PC-3 (cell line): ENCODE measurements around the gene C1orf105. TPM values are rescaled to one million over a fixed set of nuclear protein-coding genes. Genes with fewer than 3 reads are reported as not detected.

Experiments
- ATAC-seq: fragments of 200-7000 bp; cut with Tn5 transposase; 2 replicates; pipeline ENCODE4 v1.9.1; 2020; ENCODE audit warnings: mild to moderate bottlenecking, moderate library complexity
- BruUV-seq: library from RNA; stranded (reverse); fragments of 400-500 nt; replicated peaks from 2 replicates; lab custom pipeline; 2021; lab: Mats Ljungman, UMichigan
- CTCF ChIA-PET: fragments of 300-600 bp; sonication (Branson Sonifier 250); formaldehyde crosslinking; loops from one replicate; lab custom pipeline; 2022; ENCODE audit warnings: antibody characterized with exemption; lab: Charles Lee
- POLR2A ChIA-PET: fragments of 300-600 bp; sonication (Branson Sonifier 250); formaldehyde crosslinking; loops from one replicate; lab custom pipeline; 2022; ENCODE audit warnings: antibody characterized with exemption; ENCODE audit not compliant: unreplicated experiment; lab: Charles Lee
- DNase-seq: peaks from one replicate; pipeline ENCODE4 v3.0.0-alpha.2; 2015
- H2AFZ ChIP-seq: fragments of 300-600 bp; sonication (generic); 2 replicates; pipeline ENCODE4 v1.6.0; 2016; ENCODE audit warnings: antibody characterized with exemption, low read length
- H3F3A ChIP-seq: fragments of 300-600 bp; sonication (generic); one replicate; pipeline ENCODE4 v1.6.0; 2017; ENCODE audit warnings: antibody characterized with exemption, low read length, control low read depth, mild to moderate bottlenecking; ENCODE audit not compliant: unreplicated experiment
- H3K27ac ChIP-seq: fragments of 300-600 bp; sonication (generic); 2 replicates; pipeline ENCODE4 v1.5.1; 2016; ENCODE audit warnings: mild to moderate bottlenecking, low read length
- H3K27me3 ChIP-seq: fragments of 300-600 bp; sonication (generic); 2 replicates; pipeline ENCODE4 v1.6.1; 2016; ENCODE audit warnings: low read length, mixed read lengths
- H3K36me3 ChIP-seq: fragments of 300-600 bp; sonication (generic); 2 replicates; pipeline ENCODE4 v1.6.1; 2016; ENCODE audit warnings: low read depth, mixed run types, low read length, mixed read lengths
- H3K4me1 ChIP-seq: fragments of 300-600 bp; sonication (generic); 2 replicates; pipeline ENCODE4 v1.5.1; 2016; ENCODE audit warnings: low read length; ENCODE audit not compliant: insufficient read depth
- H3K4me2 ChIP-seq: fragments of 300-600 bp; sonication (generic); 2 replicates; pipeline ENCODE4 v1.6.0; 2016; ENCODE audit warnings: low read length
- H3K4me3 ChIP-seq: fragments of 300-600 bp; sonication (generic); 2 replicates; pipeline ENCODE4 v1.5.1; 2016; ENCODE audit warnings: mild to moderate bottlenecking, low read length, mixed read lengths
- H3K79me2 ChIP-seq: fragments of 300-600 bp; sonication (generic); 2 replicates; pipeline ENCODE4 v1.6.1; 2017; ENCODE audit warnings: low read length, mixed read lengths
- H3K9ac ChIP-seq: fragments of 300-600 bp; sonication (generic); 2 replicates; pipeline ENCODE4 v1.6.0; 2016; ENCODE audit warnings: mild to moderate bottlenecking, low read length
- H3K9me2 ChIP-seq: fragments of 300-600 bp; sonication (generic); replicated peaks from 2 replicates; pipeline ENCODE4 v1.6.1; 2016; ENCODE audit warnings: mixed run types, low read length, mixed read lengths
- H3K9me3 ChIP-seq: fragments of 300-600 bp; sonication (generic); 2 replicates; pipeline ENCODE4 v1.6.1; 2016; ENCODE audit warnings: low read length, mixed read lengths
- H4K20me1 ChIP-seq: fragments of 300-600 bp; sonication (generic); 2 replicates; pipeline ENCODE4 v1.6.1; 2016; ENCODE audit warnings: low read length, mixed read lengths
- CTCF ChIP-seq: fragments of 300-600 bp; sonication (generic); conservative IDR thresholded peaks from 2 replicates; pipeline ENCODE4 v1.5.1; 2017; ENCODE audit warnings: antibody characterized with exemption, low read depth, mild to moderate bottlenecking, low read length
- EZH2 ChIP-seq: fragments of 300-600 bp; sonication (generic); IDR thresholded peaks from one replicate; pipeline ENCODE4 v1.6.1; 2017; ENCODE audit warnings: antibody characterized with exemption, mild to moderate bottlenecking, low read length; ENCODE audit not compliant: unreplicated experiment
- EZH2phosphoT487 ChIP-seq: fragments of 300-600 bp; sonication (generic); IDR thresholded peaks from 2 replicates; pipeline ENCODE4 v1.6.1; 2018; ENCODE audit warnings: mild to moderate bottlenecking, antibody characterized with exemption, low read length, borderline replicate concordance
- intact Hi-C: fragments of 100-400 bp; cut with micrococcal nuclease; formaldehyde crosslinking; loops from 2 replicates; pipeline ENCODE4 v1.9.0; 2023
- total RNA-seq: library from RNA; depleted of rRNA; stranded (reverse); fragments of >200 nt; gene quantifications from 2 replicates; pipeline ENCODE4 v1.2.3, GENCODE V29; 2014

Gene C1orf105
- total RNA-seq, 1 experiment from 2014 or later = not detected

GRCh38 chr1:172469717-172470116 lies 49.2 kb downstream of the C1orf105 start:
- Histone ChIP-seq H3K9ac (no peak overlapping the region), H3K4me3 (no peak overlapping the region), H3K36me3 (no peaks in the 10 kb centered on the region), H3K27ac (no peak overlapping the region), H3F3A (no peaks in the 10 kb centered on the region), H3K4me2 (no peak overlapping the region), H4K20me1 (no peaks in the 10 kb centered on the region), H2AFZ (no peak overlapping the region), H3K4me1 (peaks cover 31% of the 10 kb centered on the region), H3K9me2 (no peaks in the 10 kb centered on the region), H3K79me2 (no peaks in the 10 kb centered on the region), H3K27me3 (no peaks in the 10 kb centered on the region), H3K9me3 (no peaks in the 10 kb centered on the region)
- POLR2A ChIA-PET = no interaction called here
- no peak for ATAC-seq
- BruUV-seq = no TSS peak
- intact Hi-C loops = no loop called here
- TF ChIP-seq EZH2phosphoT487 (no peak), EZH2 (no peak), CTCF (no peak)
- CTCF ChIA-PET = no interaction called here
- DNase-seq = no peak

- intact Hi-C loops = no loop called here
- H3K4me3 ChIP-seq = no peak overlapping the region
- no peaks in the 10 kb centered on the region for H3K9me3 ChIP-seq
- peaks cover 33% of the 10 kb centered on the region for H3K4me1 ChIP-seq
- no peaks in the 10 kb centered on the region for H3K9me2 ChIP-seq
- no peaks in the 10 kb centered on the region for H4K20me1 ChIP-seq
- ChIA-PET POLR2A (no interaction called here), CTCF (no interaction called here)
- BruUV-seq = no TSS peak
- H3K27ac ChIP-seq = no peak overlapping the region
- DNase-seq (peak; percentile 50), ATAC-seq (no peak)
- H3K36me3 ChIP-seq = no peaks in the 10 kb centered on the region
- H3K79me2 ChIP-seq = no peaks in the 10 kb centered on the region
- TF ChIP-seq EZH2 (no peak), EZH2phosphoT487 (no peak), CTCF (no peak)
- no peaks in the 10 kb centered on the region for H3F3A ChIP-seq
- no peaks in the 10 kb centered on the region for H3K27me3 ChIP-seq
- H3K9ac ChIP-seq = no peak overlapping the region
- H3K4me2 ChIP-seq = no peak overlapping the region
- no peak overlapping the region for H2AFZ ChIP-seq
Measured at GRCh38 chr1:172470149-172470548, 49.7 kb downstream of the C1orf105 start.

GRCh38 chr1:172471666-172472065 lies 51.2 kb downstream of the C1orf105 start:
- no peak for DNase-seq
- peaks cover 41% of the 10 kb centered on the region for H3K4me1 ChIP-seq
- CTCF ChIA-PET = no interaction called here
- no peak overlapping the region for H2AFZ ChIP-seq
- ATAC-seq = no peak
- H3K27ac ChIP-seq = no peak overlapping the region
- intact Hi-C loops = no loop called here
- BruUV-seq = no TSS peak
- no peaks in the 10 kb centered on the region for H4K20me1 ChIP-seq
- no peaks in the 10 kb centered on the region for H3K27me3 ChIP-seq
- TF ChIP-seq CTCF (no peak), EZH2phosphoT487 (no peak), EZH2 (no peak)
- no peaks in the 10 kb centered on the region for H3K36me3 ChIP-seq
- H3K9ac ChIP-seq = no peak overlapping the region
- no peaks in the 10 kb centered on the region for H3K9me3 ChIP-seq
- no peak overlapping the region for H3K4me2 ChIP-seq
- H3K9me2 ChIP-seq = no peaks in the 10 kb centered on the region
- no peak overlapping the region for H3K4me3 ChIP-seq
- no peaks in the 10 kb centered on the region for H3K79me2 ChIP-seq
- POLR2A ChIA-PET = no interaction called here
- no peaks in the 10 kb centered on the region for H3F3A ChIP-seq
